Hepatocyte (in vitro differentiated cells): ENCODE results near the gene ASL. TPM values are rescaled to one million over a fixed set of nuclear protein-coding genes. Genes with fewer than 3 reads are reported as not detected.
"Not testable (repeated sequence)": the region's sequence is repeated elsewhere in the genome, so short reads cannot be mapped to it uniquely, and the experiment has no call there.

Experiments used
- DNase-seq: peaks from one replicate; pipeline ENCODE4 v3.0.0-alpha.2; 2016; ENCODE audit warnings: low spot score
- H2AFZ ChIP-seq: fragments of 200-600 bp; sonication (generic); 2 replicates; pipeline ENCODE4 v1.6.0; 2016; ENCODE audit warnings: antibody characterized with exemption, mild to moderate bottlenecking
- H3K27ac ChIP-seq: fragments of 200-600 bp; sonication (generic); 2 replicates; pipeline ENCODE4 v1.5.1; 2016; ENCODE audit warnings: mild to moderate bottlenecking
- H3K27me3 ChIP-seq: fragments of 200-600 bp; sonication (generic); 2 replicates; pipeline ENCODE4 v1.6.1; 2016
- H3K36me3 ChIP-seq: fragments of 200-600 bp; sonication (generic); replicated peaks from 2 replicates; pipeline ENCODE4 v1.5.1; 2016; ENCODE audit warnings: low read depth; ENCODE audit not compliant: insufficient read depth
- H3K4me1 ChIP-seq: fragments of 200-600 bp; sonication (generic); 2 replicates; pipeline ENCODE4 v1.5.1; 2016; ENCODE audit warnings: mild to moderate bottlenecking, moderate library complexity; ENCODE audit not compliant: insufficient read depth
- H3K4me2 ChIP-seq: fragments of 200-600 bp; sonication (generic); 2 replicates; pipeline ENCODE4 v1.6.0; 2016
- H3K4me3 ChIP-seq: fragments of 200-600 bp; sonication (generic); 2 replicates; pipeline ENCODE4 v1.5.1; 2016; ENCODE audit warnings: mild to moderate bottlenecking
- H3K79me2 ChIP-seq: fragments of 200-600 bp; sonication (generic); 2 replicates; pipeline ENCODE4 v1.6.0; 2017; ENCODE audit warnings: mild to moderate bottlenecking
- H3K9me2 ChIP-seq: fragments of 200-600 bp; sonication (generic); replicated peaks from 2 replicates; pipeline ENCODE4 v1.6.0; 2017; ENCODE audit warnings: mild to moderate bottlenecking; ENCODE audit not compliant: insufficient read depth
- H3K9me3 ChIP-seq: fragments of 200-600 bp; sonication (generic); 2 replicates; pipeline ENCODE4 v1.5.1; 2016; ENCODE audit warnings: low read depth, mild to moderate bottlenecking
- H4K20me1 ChIP-seq: fragments of 200-600 bp; sonication (generic); 2 replicates; pipeline ENCODE4 v1.6.0; 2016; ENCODE audit warnings: mild to moderate bottlenecking; ENCODE audit not compliant: insufficient read depth, poor library complexity, severe bottlenecking
- EZH2 ChIP-seq: fragments of 200-600 bp; sonication (generic); IDR thresholded peaks from 2 replicates; pipeline ENCODE4 v1.6.1; 2016; ENCODE audit warnings: antibody characterized with exemption, mild to moderate bottlenecking, borderline replicate concordance
- EZH2phosphoT487 ChIP-seq: fragments of 200-600 bp; sonication (generic); IDR thresholded peaks from one replicate; pipeline ENCODE4 v1.6.1; 2018; ENCODE audit warnings: antibody characterized with exemption, mild to moderate bottlenecking, low read depth, moderate library complexity; ENCODE audit not compliant: unreplicated experiment, severe bottlenecking
- WGBS: methylation state at CpG from one replicate; pipeline ENCODE4 v1.1.6; 2016; ENCODE audit warnings: low lambda C conversion rate; ENCODE audit errors: missing lambda C conversion rate; 5-methylcytosine and 5-hydroxymethylcytosine counted together
- polyA plus RNA-seq: library from polyadenylated mRNA; unstranded; fragments of >200 nt; fragmentation: Nextera tagmentation; extraction: Ambion mirVana; gene quantifications from 2 replicates; pipeline ENCODE4 v1.2.1, GENCODE V29; 2016
- total RNA-seq: library from RNA; depleted of rRNA; stranded (reverse); fragments of >200 nt; gene quantifications from 2 replicates; pipeline ENCODE4 v1.2.3, GENCODE V29; 2014
- TF ChIP-seq, protein P1 (sequence below): fragments of 200-600 bp; sonication (generic); IDR thresholded peaks from 2 replicates; pipeline ENCODE4 v1.5.1; 2016; ENCODE audit warnings: antibody characterized with exemption, mild to moderate bottlenecking; ENCODE audit not compliant: poor library complexity

Gene ASL
- total and polyA plus RNA-seq, 2 experiments from 2014 or later = 98.5 to 109 TPM

GRCh38 chr7:66055321-66055956, 20.2 kb upstream of the ASL start:
- no peak for DNase-seq
- Histone ChIP-seq H3K9me3 (no peaks in the 10 kb centered on the region), H3K4me3 (no peak overlapping the region), H2AFZ (no peak overlapping the region), H4K20me1 (no peaks in the 10 kb centered on the region), H3K4me1 (peaks cover 5% of the 10 kb centered on the region), H3K36me3 (no peaks in the 10 kb centered on the region), H3K79me2 (no peaks in the 10 kb centered on the region), H3K27me3 (no peaks in the 10 kb centered on the region), H3K4me2 (no peak overlapping the region), H3K9me2 (no peaks in the 10 kb centered on the region), H3K27ac (no peak overlapping the region)
- WGBS = 93% methylated on average over 9 of the region's 9 CpGs
- TF ChIP-seq EZH2phosphoT487 = no peak
- TF ChIP-seq, protein P1, sequence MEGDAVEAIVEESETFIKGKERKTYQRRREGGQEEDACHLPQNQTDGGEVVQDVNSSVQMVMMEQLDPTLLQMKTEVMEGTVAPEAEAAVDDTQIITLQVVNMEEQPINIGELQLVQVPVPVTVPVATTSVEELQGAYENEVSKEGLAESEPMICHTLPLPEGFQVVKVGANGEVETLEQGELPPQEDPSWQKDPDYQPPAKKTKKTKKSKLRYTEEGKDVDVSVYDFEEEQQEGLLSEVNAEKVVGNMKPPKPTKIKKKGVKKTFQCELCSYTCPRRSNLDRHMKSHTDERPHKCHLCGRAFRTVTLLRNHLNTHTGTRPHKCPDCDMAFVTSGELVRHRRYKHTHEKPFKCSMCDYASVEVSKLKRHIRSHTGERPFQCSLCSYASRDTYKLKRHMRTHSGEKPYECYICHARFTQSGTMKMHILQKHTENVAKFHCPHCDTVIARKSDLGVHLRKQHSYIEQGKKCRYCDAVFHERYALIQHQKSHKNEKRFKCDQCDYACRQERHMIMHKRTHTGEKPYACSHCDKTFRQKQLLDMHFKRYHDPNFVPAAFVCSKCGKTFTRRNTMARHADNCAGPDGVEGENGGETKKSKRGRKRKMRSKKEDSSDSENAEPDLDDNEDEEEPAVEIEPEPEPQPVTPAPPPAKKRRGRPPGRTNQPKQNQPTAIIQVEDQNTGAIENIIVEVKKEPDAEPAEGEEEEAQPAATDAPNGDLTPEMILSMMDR = no peak
- no peak for TF ChIP-seq EZH2

DNA sequence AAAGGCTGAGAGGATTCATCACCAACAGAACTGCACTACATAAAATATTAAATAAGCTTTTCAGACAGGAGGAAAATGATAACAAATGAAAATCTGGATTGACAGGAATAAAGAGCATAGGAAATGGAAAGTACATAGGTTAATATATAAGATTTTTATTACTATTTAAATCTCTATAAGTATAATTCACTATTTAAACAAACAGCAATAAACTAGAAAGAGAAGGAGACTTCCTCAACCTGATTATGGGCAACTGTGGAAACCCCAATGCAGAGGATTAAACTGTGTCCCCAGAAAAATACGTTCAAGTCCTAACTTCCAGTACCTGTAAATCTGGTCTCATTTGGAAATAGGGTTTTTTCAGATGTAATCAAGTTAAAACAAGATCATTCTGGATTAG, 14.8 kb upstream of the ASL start:
- no peak overlapping the region for H2AFZ ChIP-seq
- no peak for DNase-seq
- 86% methylated on average over 1 of the region's 1 CpG for WGBS
- H3K4me1 ChIP-seq = no peaks in the 10 kb centered on the region
- H3K9me2 ChIP-seq = no peaks in the 10 kb centered on the region
- no peaks in the 10 kb centered on the region for H3K9me3 ChIP-seq
- no peak overlapping the region for H3K4me2 ChIP-seq
- H3K27ac ChIP-seq = no peak overlapping the region
- H3K4me3 ChIP-seq = no peak overlapping the region
- no peaks in the 10 kb centered on the region for H4K20me1 ChIP-seq
- no peaks in the 10 kb centered on the region for H3K36me3 ChIP-seq
- H3K79me2 ChIP-seq = no peaks in the 10 kb centered on the region
- TF ChIP-seq EZH2 (no peak), EZH2phosphoT487 (no peak)
- TF ChIP-seq, protein P1 = no peak
- no peaks in the 10 kb centered on the region for H3K27me3 ChIP-seq

DNA sequence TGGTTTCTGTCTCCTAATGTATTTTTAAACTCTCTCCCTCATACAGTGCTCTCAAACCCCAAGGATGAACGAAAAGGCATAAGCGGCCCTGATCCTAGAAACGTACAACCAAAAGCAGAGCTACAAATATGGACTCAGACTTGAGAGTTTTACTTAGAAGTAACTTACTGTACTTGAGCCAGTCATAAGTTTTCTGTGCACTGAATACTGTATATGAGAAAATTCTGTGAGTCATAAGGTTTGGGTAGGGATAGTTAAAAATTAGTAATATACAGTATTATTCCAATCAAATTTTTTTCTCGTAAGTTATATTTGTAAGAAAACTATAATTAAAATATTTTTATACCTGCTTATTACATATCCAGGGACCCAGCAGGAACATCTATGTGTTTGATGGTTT, 5.9 kb upstream of the ASL start:
- H3K79me2 ChIP-seq = no peaks in the 10 kb centered on the region
- H4K20me1 ChIP-seq = no peaks in the 10 kb centered on the region
- H2AFZ ChIP-seq = no peak overlapping the region
- no peaks in the 10 kb centered on the region for H3K4me1 ChIP-seq
- TF ChIP-seq EZH2phosphoT487 = no peak
- no peak for TF ChIP-seq EZH2
- TF ChIP-seq, protein P1 = no peak
- 92% methylated on average over 4 of the region's 4 CpGs for WGBS
- no peaks in the 10 kb centered on the region for H3K27me3 ChIP-seq
- no peak overlapping the region for H3K4me2 ChIP-seq
- no peak overlapping the region for H3K4me3 ChIP-seq
- DNase-seq = no peak
- no peak overlapping the region for H3K27ac ChIP-seq
- H3K9me3 ChIP-seq = no peaks in the 10 kb centered on the region
- no peaks in the 10 kb centered on the region for H3K9me2 ChIP-seq
- H3K36me3 ChIP-seq = no peaks in the 10 kb centered on the region

DNA sequence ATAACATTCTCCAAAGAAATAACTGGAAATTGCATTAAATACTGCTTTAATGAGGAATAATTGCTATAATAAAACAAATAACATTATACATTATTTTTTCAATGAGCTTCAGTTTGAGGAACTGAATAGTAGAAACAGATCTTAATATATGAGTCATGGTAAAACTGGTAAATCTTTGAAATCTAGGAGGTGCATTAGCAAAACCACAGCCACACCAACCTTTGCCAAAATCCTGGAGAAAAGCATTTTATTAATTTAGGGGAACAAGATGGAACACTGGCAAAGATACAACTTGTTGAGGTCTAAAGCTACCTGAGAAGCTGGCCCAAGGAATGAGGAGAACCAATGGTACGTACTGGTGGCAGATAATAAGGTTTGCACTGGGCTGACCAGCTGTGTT, 5.4 kb upstream of the ASL start:
- H3K79me2 ChIP-seq = no peaks in the 10 kb centered on the region
- no peak overlapping the region for H3K4me3 ChIP-seq
- H3K27me3 ChIP-seq = no peaks in the 10 kb centered on the region
- no peaks in the 10 kb centered on the region for H4K20me1 ChIP-seq
- no peak overlapping the region for H3K27ac ChIP-seq
- H2AFZ ChIP-seq = no peak overlapping the region
- no peak for DNase-seq
- 75% methylated on average over 1 of the region's 1 CpG for WGBS
- no peaks in the 10 kb centered on the region for H3K9me2 ChIP-seq
- H3K36me3 ChIP-seq = no peaks in the 10 kb centered on the region
- TF ChIP-seq EZH2 (no peak), EZH2phosphoT487 (no peak)
- TF ChIP-seq, protein P1 = no peak
- H3K4me2 ChIP-seq = no peak overlapping the region
- H3K4me1 ChIP-seq = no peaks in the 10 kb centered on the region
- no peaks in the 10 kb centered on the region for H3K9me3 ChIP-seq

DNA sequence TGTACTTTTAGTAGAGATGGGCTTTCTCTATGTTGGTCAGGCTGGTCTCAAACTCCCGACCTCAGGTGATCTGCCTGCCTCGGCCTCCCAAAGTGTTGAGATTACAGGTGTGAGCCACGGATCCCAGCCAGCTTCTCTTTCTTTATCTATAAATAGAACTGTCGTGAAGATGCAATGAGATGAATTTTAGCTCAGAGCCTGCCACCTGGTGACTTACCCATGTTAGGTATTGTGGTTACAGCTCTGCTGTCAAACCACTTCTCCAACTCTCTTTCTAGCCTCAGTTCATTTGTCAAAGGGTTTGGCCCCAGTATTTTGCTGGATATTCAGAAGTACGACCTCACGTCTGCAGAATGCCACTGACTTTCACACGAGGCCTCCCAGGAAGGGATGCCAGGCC, 3.4 kb upstream of the ASL start:
- H3K79me2 ChIP-seq = peaks cover 12% of the 10 kb centered on the region
- not testable (repeated sequence) for H3K4me3 ChIP-seq, H3K4me1 ChIP-seq, H3K27ac ChIP-seq, H3K9me2 ChIP-seq, H3K27me3 ChIP-seq, H3K9me3 ChIP-seq, H3K36me3 ChIP-seq, DNase-seq, H3K4me2 ChIP-seq, H2AFZ ChIP-seq, H4K20me1 ChIP-seq
- 84% methylated on average over 7 of the region's 7 CpGs for WGBS
